HG02759 (cell line): ENCODE results near the gene CLDN9.

Experiments used
- ATAC-seq: cut with Tn5 transposase; IDR thresholded peaks from one replicate; pipeline ENCODE4 v1.9.1; 2021; ENCODE audit warnings: mild to moderate bottlenecking, moderate library complexity; ENCODE audit not compliant: unreplicated experiment

The CLDN9 gene

GRCh38 chr16:3017794-3018506 lies 5.2 kb downstream of the CLDN9 start, which contains the start of gene CLDN6:
CLDN6 (minus strand) TSS chr16:3018183; CDS start chr16:3016021, 2,162 bp downstream.
- no peak for ATAC-seq

GRCh38 chr16:3019594-3020246 lies 7.0 kb downstream of the CLDN9 start:
- no peak for ATAC-seq

GRCh38 chr16:3020247-3020603 lies 7.5 kb downstream of the CLDN9 start, which contains the start of gene TNFRSF12A:
TNFRSF12A (plus strand) TSS chr16:3020368; CDS start chr16:3020398, 30 bp downstream.
- ATAC-seq = peak; percentile 28

- no peak for ATAC-seq
Measured at GRCh38 chr16:3020604-3021448, 8.1 kb downstream of the CLDN9 start.

GRCh38 chr16:3021449-3022207 lies 8.9 kb downstream of the CLDN9 start:
- ATAC-seq = no peak

- ATAC-seq = no peak
Measured at GRCh38 chr16:3022208-3022683, 9.5 kb downstream of the CLDN9 start.

- ATAC-seq = no peak
Measured at GRCh38 chr16:3022684-3023414, 10.1 kb downstream of the CLDN9 start.

- ATAC-seq = no peak
Measured at GRCh38 chr16:3023415-3023668, 10.6 kb downstream of the CLDN9 start.

GRCh38 chr16:3023669-3024478 lies 11.2 kb downstream of the CLDN9 start, which contains the start of the genes HCFC1R1 and THOC6:
HCFC1R1 (minus strand) TSS chr16:3023942; CDS start chr16:3023941, 1 bp downstream.
THOC6 (plus strand) TSS chr16:3024035; CDS start chr16:3024327, 292 bp downstream.
- ATAC-seq = peak; percentile 72

- no peak for ATAC-seq
Measured at GRCh38 chr16:3025032-3026002, 12.6 kb downstream of the CLDN9 start.

GRCh38 chr16:3026003-3026378 lies 13.3 kb downstream of the CLDN9 start:
- ATAC-seq = no peak

- no peak for ATAC-seq
Measured at GRCh38 chr16:3026609-3027488, 14.1 kb downstream of the CLDN9 start.

- no peak for ATAC-seq
Measured at GRCh38 chr16:3027489-3027795, 14.7 kb downstream of the CLDN9 start.

GRCh38 chr16:3027983-3028715 lies 15.4 kb downstream of the CLDN9 start:
- peak; percentile 38 for ATAC-seq

- no peak for ATAC-seq
Measured at GRCh38 chr16:3028716-3029319, 16.1 kb downstream of the CLDN9 start.
